ENCODE results near the gene ZNF385C. TPM values are rescaled to one million over a fixed set of nuclear protein-coding genes. Genes with fewer than 3 reads are reported as not detected.

Gene ZNF385C
- total RNA-seq, 2 experiments from 2014 or later: 0.67 to 0.85 TPM

GRCh38 chr17:42109086-42109485, 10.8 kb upstream of the ZNF385C start:
- DNase-seq (ENCODE audit: low spot score): no peak
- Histone ChIP-seq H3K79me2 (ENCODE audit: insufficient read depth, low read depth, low read length) (no peaks in the 10 kb centered on the region), H3K36me3 (ENCODE audit: insufficient read depth, low read length) (peaks cover 10% of the 10 kb centered on the region), H3K9me2 (ENCODE audit: insufficient read depth, low read length) (no peaks in the 10 kb centered on the region), H2AFZ (ENCODE audit: low read length) (no peak overlapping the region), H3K9me3 (ENCODE audit: low read length) (no peaks in the 10 kb centered on the region), H3K4me3 (ENCODE audit: low read depth, low read length, poor library complexity, severe bottlenecking) (no peak overlapping the region), H3K4me1 (ENCODE audit: insufficient read depth, low read length, poor library complexity, severe bottlenecking) (peaks cover 47% of the 10 kb centered on the region), H3K4me2 (ENCODE audit: low read length) (no peak overlapping the region), H4K20me1 (ENCODE audit: insufficient read depth, low read length) (no peaks in the 10 kb centered on the region), H3K27ac (ENCODE audit: low read depth, low read length, poor library complexity, severe bottlenecking) (no peak overlapping the region)
- CTCF ChIA-PET (ENCODE audit: unreplicated experiment): no interaction called here
- intact Hi-C loops (cut with micrococcal nuclease; ENCODE audit: unreplicated experiment): no loop called here
- BruUV-seq (replicated peaks): no TSS peak
- POLR2A ChIA-PET: no interaction called here
- no peak for TF ChIP-seq EZH2phosphoT487 (IDR thresholded peaks at IDR 0.05; ENCODE audit: borderline replicate concordance, low read depth, low read length)
- TF ChIP-seq CTCF (conservative IDR thresholded peaks at IDR 0.05; ENCODE audit: low read length): no peak

- peak overlapping the region; percentile 56 for H3K4me3 ChIP-seq (ENCODE audit: low read depth, low read length, poor library complexity, severe bottlenecking)
- H3K9me3 ChIP-seq (ENCODE audit: low read length): no peaks in the 10 kb centered on the region
- no peak overlapping the region for H2AFZ ChIP-seq (ENCODE audit: low read length)
- TF ChIP-seq EZH2phosphoT487 (IDR thresholded peaks at IDR 0.05; ENCODE audit: borderline replicate concordance, low read depth, low read length) (no peak), CTCF (conservative IDR thresholded peaks at IDR 0.05; ENCODE audit: low read length) (peak; percentile 19; the same call in 1 of the 2 replicates)
- peak overlapping the region; percentile 81 for H3K4me2 ChIP-seq (ENCODE audit: low read length)
- H3K9me2 ChIP-seq (ENCODE audit: insufficient read depth, low read length): no peaks in the 10 kb centered on the region
- CTCF ChIA-PET (ENCODE audit: unreplicated experiment): interaction anchor here (0.6 kb wide), 3 partner anchors 118 to 339 kb away, joined by 4 to 11 read pairs (median 6); no protein-coding TSS in a partner anchor
- H4K20me1 ChIP-seq (ENCODE audit: insufficient read depth, low read length): no peaks in the 10 kb centered on the region
- peaks cover 36% of the 10 kb centered on the region for H3K4me1 ChIP-seq (ENCODE audit: insufficient read depth, low read length, poor library complexity, severe bottlenecking)
- no peaks in the 10 kb centered on the region for H3K79me2 ChIP-seq (ENCODE audit: insufficient read depth, low read depth, low read length)
- peak; percentile 94 for DNase-seq (ENCODE audit: low spot score)
- H3K36me3 ChIP-seq (ENCODE audit: insufficient read depth, low read length): no peaks in the 10 kb centered on the region; the same call in 1 of the 2 replicates
- intact Hi-C loops (cut with micrococcal nuclease; ENCODE audit: unreplicated experiment): no loop called here
- POLR2A ChIA-PET: interaction anchor here (1.6 kb wide), 1 partner anchor 90 kb away, joined by 3 read pairs; the partner anchor contains the start of gene DNAJC7
- peak overlapping the region; percentile 34 for H3K27ac ChIP-seq (ENCODE audit: low read depth, low read length, poor library complexity, severe bottlenecking)
- BruUV-seq (replicated peaks): no TSS peak
Observed at GRCh38 chr17:42107597-42108576, 9.6 kb upstream of the ZNF385C start.

All from OCI-LY7 (cell line).